SK-N-MC (cell line): Measurements from ENCODE around the gene KRTAP17-1.

ENCODE experiments used
- EZH2 ChIP-seq: fragments of 200-600 bp; sonication (generic); IDR thresholded peaks from one replicate; pipeline ENCODE4 v1.6.1; 2017; ENCODE audit warnings: antibody characterized with exemption
- FOXP2 ChIP-seq: optimal IDR thresholded peaks from 2 replicates; pipeline ENCODE3; 2011; ENCODE audit warnings: mild to moderate bottlenecking, moderate library complexity; ENCODE audit not compliant: insufficient read depth; ENCODE audit errors: extremely low read length, control extremely low read depth
- POLR2AphosphoS5 ChIP-seq: IDR thresholded peaks from 2 replicates; pipeline ENCODE4 v1.6.1; 2012; ENCODE audit warnings: mild to moderate bottlenecking, low read depth, low read length, borderline replicate concordance

DNA sequence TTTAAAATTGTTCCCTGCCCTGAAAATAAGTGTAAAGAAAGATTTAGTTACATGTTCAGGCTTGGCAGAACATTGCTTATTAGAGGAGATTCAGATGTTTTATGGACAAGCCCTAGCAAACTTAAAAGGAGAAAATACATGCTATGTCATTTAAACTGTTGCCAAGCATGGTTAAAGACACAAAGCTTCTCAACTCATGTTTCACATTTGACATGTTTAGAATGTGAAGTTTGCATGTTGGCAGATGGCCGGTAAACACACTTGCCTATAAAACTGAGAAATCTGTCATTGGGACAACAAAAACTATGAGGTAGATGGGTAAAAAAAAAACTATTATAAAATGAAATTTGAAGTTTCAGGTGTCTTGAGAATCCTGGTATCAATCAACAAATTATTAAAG, 18.7 kb downstream of the KRTAP17-1 start:
- TF ChIP-seq POLR2AphosphoS5 (no peak), EZH2 (no peak), FOXP2 (no peak)
